Lower leg skin (tissue), 3 donors: ENCODE measurements around the gene GGT5.

ENCODE experiments used
- CTCF ChIP-seq, 3 donors: fragments of 450-650 bp; IDR thresholded peaks; one replicate each; pipeline ENCODE4 v1.5.1; 2016; ENCODE audit warnings: antibody characterized with exemption in 3 of 3, mild to moderate bottlenecking in 3 of 3, moderate library complexity in 2 of 3
- POLR2A ChIP-seq, 2 donors: fragments of 450-650 bp; IDR thresholded peaks; one replicate each; pipeline ENCODE4 v1.6.1; 2016 to 2017; ENCODE audit warnings: antibody characterized with exemption in 2 of 2, mild to moderate bottlenecking in 1 of 2, moderate library complexity in 1 of 2

- TF ChIP-seq CTCF (IDR thresholded peaks at IDR 0.05) (no peak), POLR2A (IDR thresholded peaks at IDR 0.05) (no peak)
Measured at GRCh38 chr22:24185001-24185500, 59.8 kb downstream of the GGT5 start.
